Hepatocyte (in vitro differentiated cells): ENCODE data around the gene SCGB1D1. TPM values are rescaled to one million over a fixed set of nuclear protein-coding genes. Genes with fewer than 3 reads are reported as not detected.
"Not testable (repeated sequence)": the region's sequence is repeated elsewhere in the genome, so short reads cannot be mapped to it uniquely, and the experiment has no call there.

ENCODE experiments used
- DNase-seq: peaks from one replicate; pipeline ENCODE4 v3.0.0-alpha.2; 2016; ENCODE audit warnings: low spot score
- H2AFZ ChIP-seq: fragments of 200-600 bp; sonication (generic); 2 replicates; pipeline ENCODE4 v1.6.0; 2016; ENCODE audit warnings: antibody characterized with exemption, mild to moderate bottlenecking
- H3K27ac ChIP-seq: fragments of 200-600 bp; sonication (generic); 2 replicates; pipeline ENCODE4 v1.5.1; 2016; ENCODE audit warnings: mild to moderate bottlenecking
- H3K27me3 ChIP-seq: fragments of 200-600 bp; sonication (generic); 2 replicates; pipeline ENCODE4 v1.6.1; 2016
- H3K36me3 ChIP-seq: fragments of 200-600 bp; sonication (generic); replicated peaks from 2 replicates; pipeline ENCODE4 v1.5.1; 2016; ENCODE audit warnings: low read depth; ENCODE audit not compliant: insufficient read depth
- H3K4me1 ChIP-seq: fragments of 200-600 bp; sonication (generic); 2 replicates; pipeline ENCODE4 v1.5.1; 2016; ENCODE audit warnings: mild to moderate bottlenecking, moderate library complexity; ENCODE audit not compliant: insufficient read depth
- H3K4me2 ChIP-seq: fragments of 200-600 bp; sonication (generic); 2 replicates; pipeline ENCODE4 v1.6.0; 2016
- H3K4me3 ChIP-seq: fragments of 200-600 bp; sonication (generic); 2 replicates; pipeline ENCODE4 v1.5.1; 2016; ENCODE audit warnings: mild to moderate bottlenecking
- H3K79me2 ChIP-seq: fragments of 200-600 bp; sonication (generic); 2 replicates; pipeline ENCODE4 v1.6.0; 2017; ENCODE audit warnings: mild to moderate bottlenecking
- H3K9me2 ChIP-seq: fragments of 200-600 bp; sonication (generic); replicated peaks from 2 replicates; pipeline ENCODE4 v1.6.0; 2017; ENCODE audit warnings: mild to moderate bottlenecking; ENCODE audit not compliant: insufficient read depth
- H3K9me3 ChIP-seq: fragments of 200-600 bp; sonication (generic); 2 replicates; pipeline ENCODE4 v1.5.1; 2016; ENCODE audit warnings: low read depth, mild to moderate bottlenecking
- H4K20me1 ChIP-seq: fragments of 200-600 bp; sonication (generic); 2 replicates; pipeline ENCODE4 v1.6.0; 2016; ENCODE audit warnings: mild to moderate bottlenecking; ENCODE audit not compliant: insufficient read depth, poor library complexity, severe bottlenecking
- CTCF ChIP-seq: fragments of 200-600 bp; sonication (generic); IDR thresholded peaks from 2 replicates; pipeline ENCODE4 v1.5.1; 2016; ENCODE audit warnings: antibody characterized with exemption, mild to moderate bottlenecking; ENCODE audit not compliant: poor library complexity
- EZH2 ChIP-seq: fragments of 200-600 bp; sonication (generic); IDR thresholded peaks from 2 replicates; pipeline ENCODE4 v1.6.1; 2016; ENCODE audit warnings: antibody characterized with exemption, mild to moderate bottlenecking, borderline replicate concordance
- EZH2phosphoT487 ChIP-seq: fragments of 200-600 bp; sonication (generic); IDR thresholded peaks from one replicate; pipeline ENCODE4 v1.6.1; 2018; ENCODE audit warnings: antibody characterized with exemption, mild to moderate bottlenecking, low read depth, moderate library complexity; ENCODE audit not compliant: unreplicated experiment, severe bottlenecking
- WGBS: methylation state at CpG from one replicate; pipeline ENCODE4 v1.1.6; 2016; ENCODE audit warnings: low lambda C conversion rate; ENCODE audit errors: missing lambda C conversion rate; 5-methylcytosine and 5-hydroxymethylcytosine counted together
- polyA plus RNA-seq: library from polyadenylated mRNA; unstranded; fragments of >200 nt; fragmentation: Nextera tagmentation; extraction: Ambion mirVana; gene quantifications from 2 replicates; pipeline ENCODE4 v1.2.1, GENCODE V29; 2016
- total RNA-seq: library from RNA; depleted of rRNA; stranded (reverse); fragments of >200 nt; gene quantifications from 2 replicates; pipeline ENCODE4 v1.2.3, GENCODE V29; 2014

SCGB1D1 gene
- total and polyA plus RNA-seq, 2 experiments from 2014 or later, result not detected

- Histone ChIP-seq H3K4me3 (no peak overlapping the region), H3K9me3 (no peaks in the 10 kb centered on the region), H4K20me1 (no peaks in the 10 kb centered on the region), H3K4me2 (no peak overlapping the region), H3K27me3 (peaks cover 7% of the 10 kb centered on the region), H3K27ac (no peak overlapping the region), H2AFZ (no peak overlapping the region), H3K36me3 (no peaks in the 10 kb centered on the region), H3K4me1 (no peaks in the 10 kb centered on the region), H3K9me2 (no peaks in the 10 kb centered on the region), H3K79me2 (no peaks in the 10 kb centered on the region)
- TF ChIP-seq CTCF (no peak), EZH2phosphoT487 (no peak), EZH2 (no peak)
- 81% methylated on average over 2 of the region's 2 CpGs for WGBS
- DNase-seq, result no peak
Observed at GRCh38 chr11:62201376-62201775, 11.4 kb downstream of the SCGB1D1 start.

- Histone ChIP-seq H2AFZ (no peak overlapping the region), H3K4me3 (no peak overlapping the region), H3K36me3 (no peaks in the 10 kb centered on the region), H3K9me3 (no peaks in the 10 kb centered on the region), H3K79me2 (no peaks in the 10 kb centered on the region), H4K20me1 (no peaks in the 10 kb centered on the region), H3K27ac (no peak overlapping the region), H3K27me3 (peaks cover 7% of the 10 kb centered on the region), H3K9me2 (no peaks in the 10 kb centered on the region), H3K4me2 (no peak overlapping the region), H3K4me1 (no peaks in the 10 kb centered on the region)
- WGBS, result 81% methylated on average over 6 of the region's 6 CpGs
- no peak for DNase-seq
- TF ChIP-seq EZH2, result no peak
- no peak for TF ChIP-seq CTCF
- no peak for TF ChIP-seq EZH2phosphoT487
Observed at GRCh38 chr11:62202910-62203309, 12.9 kb downstream of the SCGB1D1 start.

- Histone ChIP-seq H3K27me3 (peaks cover 7% of the 10 kb centered on the region), H3K9me3 (no peaks in the 10 kb centered on the region), H2AFZ (no peak overlapping the region), H3K79me2 (no peaks in the 10 kb centered on the region), H3K4me2 (no peak overlapping the region), H3K4me1 (no peaks in the 10 kb centered on the region), H3K9me2 (no peaks in the 10 kb centered on the region), H3K36me3 (no peaks in the 10 kb centered on the region), H3K27ac (no peak overlapping the region), H3K4me3 (no peak overlapping the region), H4K20me1 (no peaks in the 10 kb centered on the region)
- DNase-seq, result no peak
- TF ChIP-seq EZH2phosphoT487 (no peak), EZH2 (no peak), CTCF (no peak)
- 86% methylated on average over 5 of the region's 5 CpGs for whole genome bisulfite sequencing
Observed at GRCh38 chr11:62204430-62204829, 14.4 kb downstream of the SCGB1D1 start.

GRCh38 chr11:62205441-62205840 is 15.4 kb downstream of the SCGB1D1 start:
- TF ChIP-seq CTCF, result no peak
- no peak for TF ChIP-seq EZH2
- TF ChIP-seq EZH2phosphoT487, result no peak
- Histone ChIP-seq H4K20me1 (no peaks in the 10 kb centered on the region), H3K4me3 (no peak overlapping the region), H3K27ac (no peak overlapping the region), H3K79me2 (no peaks in the 10 kb centered on the region), H3K9me3 (no peaks in the 10 kb centered on the region), H3K36me3 (no peaks in the 10 kb centered on the region), H3K9me2 (no peaks in the 10 kb centered on the region), H3K4me1 (no peaks in the 10 kb centered on the region), H3K4me2 (no peak overlapping the region), H2AFZ (no peak overlapping the region), H3K27me3 (peaks cover 7% of the 10 kb centered on the region)
- 93% methylated on average over 7 of the region's 7 CpGs for WGBS
- DNase-seq, result no peak

DNA sequence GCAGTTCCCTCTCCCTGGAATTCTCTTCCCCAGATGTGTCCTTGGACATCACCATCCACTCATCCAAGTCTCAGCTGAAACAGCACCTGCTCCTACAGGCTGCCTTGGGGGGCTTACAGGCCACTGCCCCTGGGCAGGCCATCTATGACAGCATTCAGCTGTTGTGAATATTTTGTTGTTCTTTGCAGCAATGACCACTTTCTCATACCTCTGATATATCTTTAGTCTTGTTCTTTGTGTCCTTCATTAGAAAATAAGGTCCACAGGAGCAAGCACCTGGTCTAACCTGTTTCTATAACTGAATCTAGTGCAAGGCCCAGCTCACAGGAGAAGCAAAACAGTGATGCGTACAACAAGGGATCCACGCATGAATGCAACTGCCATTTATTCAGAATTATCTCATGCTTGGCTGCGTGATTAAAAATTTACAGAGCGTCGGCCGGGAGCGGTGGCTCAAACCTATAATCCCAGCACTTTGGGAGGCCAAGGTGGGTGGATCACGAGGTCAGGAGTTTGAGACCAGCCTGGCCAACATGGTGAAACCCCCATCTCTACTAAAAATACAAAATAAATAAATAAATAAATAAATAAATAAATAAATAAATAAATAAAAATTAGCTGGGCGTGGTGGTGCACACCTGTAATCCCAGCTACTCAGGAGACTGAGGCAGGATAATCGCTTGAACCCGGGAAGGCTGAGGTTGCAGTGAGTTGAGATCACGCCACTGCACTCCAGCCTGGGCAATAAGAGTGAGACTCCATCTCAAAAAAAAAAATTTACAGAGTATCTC is 16.5 kb downstream of the SCGB1D1 start:
- not testable (repeated sequence) for H3K9me2 ChIP-seq, H3K36me3 ChIP-seq, H4K20me1 ChIP-seq, H3K27me3 ChIP-seq, H3K79me2 ChIP-seq, H3K4me1 ChIP-seq, H3K4me3 ChIP-seq, DNase-seq, H3K4me2 ChIP-seq, H2AFZ ChIP-seq, H3K9me3 ChIP-seq, H3K27ac ChIP-seq
- WGBS, result 94% methylated on average over 12 of the region's 12 CpGs
